Liver (tissue), 9 donors: ENCODE results near the gene INPP5F. TPM values are rescaled to one million over a fixed set of nuclear protein-coding genes. Genes with fewer than 3 reads are reported as not detected.

Experiments
- DNase-seq: peaks from one replicate; pipeline ENCODE4 v3.0.0-alpha.2; 2017; ENCODE audit warnings: low spot score
- H3K27ac ChIP-seq, 2 donors: one replicate each; pipeline ENCODE4 v1.7.0; 2013; ENCODE audit warnings: inconsistent platforms in 2 of 2, low read length in 2 of 2, control low read depth in 1 of 2, low read depth in 1 of 2, mild to moderate bottlenecking in 1 of 2
- H3K27me3 ChIP-seq, 4 donors: one replicate each; pipeline versions ENCODE4 v1.6.1 to v1.7.0; 2013; ENCODE audit warnings: low read length in 3 of 4, inconsistent platforms in 1 of 4, mild to moderate bottlenecking in 1 of 4, moderate library complexity in 1 of 4; ENCODE audit not compliant: control insufficient read depth in 4 of 4, insufficient read depth in 4 of 4
- H3K36me3 ChIP-seq, 4 donors: one replicate each; pipeline versions ENCODE4 v1.6.1 to v1.7.0; 2013; ENCODE audit warnings: low read length in 3 of 4, mild to moderate bottlenecking in 3 of 4, low read depth in 1 of 4, moderate library complexity in 1 of 4; ENCODE audit not compliant: control insufficient read depth in 4 of 4, insufficient read depth in 3 of 4
- H3K4me1 ChIP-seq, 4 donors: one replicate each; pipeline versions ENCODE4 v1.6.1 to v1.7.0; 2013; ENCODE audit warnings: low read length in 3 of 4, mild to moderate bottlenecking in 3 of 4, moderate library complexity in 1 of 4; ENCODE audit not compliant: control insufficient read depth in 4 of 4, insufficient read depth in 4 of 4
- H3K4me3 ChIP-seq, 3 donors: one replicate each; pipeline versions ENCODE4 v1.6.1 to v1.7.0; 2013; ENCODE audit warnings: low read length in 3 of 3, control low read depth in 1 of 3, low read depth in 1 of 3, mild to moderate bottlenecking in 1 of 3
- H3K9ac ChIP-seq, 2 donors: one replicate each; pipeline ENCODE4 v1.7.0; 2013; ENCODE audit warnings: low read length in 2 of 2, mild to moderate bottlenecking in 2 of 2, moderate library complexity in 2 of 2, control low read depth in 1 of 2, low read depth in 1 of 2
- H3K9me3 ChIP-seq, 4 donors: one replicate each; pipeline versions ENCODE4 v1.6.1 to v1.7.0; 2013; ENCODE audit warnings: low read length in 3 of 4; ENCODE audit not compliant: control insufficient read depth in 4 of 4
- CTCF ChIP-seq: fragments of 150-350 bp; IDR thresholded peaks from 2 replicates; pipeline ENCODE4 v1.5.1; 2017; ENCODE audit warnings: improper control_type of control experiment, low read depth, low read length; ENCODE audit not compliant: missing input control
- EGR1 ChIP-seq, 2 donors: IDR thresholded peaks; 2 replicates each; pipeline ENCODE4 v1.6.1; 2016 to 2018; ENCODE audit warnings: antibody characterized with exemption in 2 of 2, low read depth in 2 of 2
- FOXA1 ChIP-seq: IDR thresholded peaks from 2 replicates; pipeline ENCODE4 v1.6.1; 2016; ENCODE audit warnings: antibody characterized with exemption
- FOXA2 ChIP-seq: IDR thresholded peaks from 2 replicates; pipeline ENCODE4 v1.6.1; 2016; ENCODE audit warnings: antibody characterized with exemption
- GABPA ChIP-seq, 2 donors: IDR thresholded peaks in 1 of 2; conservative IDR thresholded peaks in 1 of 2; 2 replicates each; pipeline ENCODE4 v1.6.1; 2016; ENCODE audit warnings: antibody characterized with exemption in 2 of 2, mild to moderate bottlenecking in 1 of 2, moderate library complexity in 1 of 2
- HNF4A ChIP-seq, 2 donors: conservative IDR thresholded peaks; 2 replicates each; pipeline ENCODE4 v1.6.1; 2016; ENCODE audit warnings: antibody characterized with exemption in 2 of 2, mild to moderate bottlenecking in 2 of 2
- HNF4G ChIP-seq: IDR thresholded peaks from 2 replicates; pipeline ENCODE4 v1.6.1; 2016; ENCODE audit warnings: antibody characterized with exemption
- JUND ChIP-seq, 2 donors: IDR thresholded peaks; 2 replicates each; pipeline ENCODE4 v1.6.1; 2016; ENCODE audit warnings: antibody characterized with exemption in 2 of 2
- MAX ChIP-seq: IDR thresholded peaks from 2 replicates; pipeline ENCODE4 v1.6.1; 2016; ENCODE audit warnings: antibody characterized with exemption
- NR2F2 ChIP-seq: IDR thresholded peaks from 2 replicates; pipeline ENCODE4 v1.6.1; 2016; ENCODE audit warnings: antibody characterized with exemption
- RAD21 ChIP-seq, 2 donors: IDR thresholded peaks; 2 replicates each; pipeline ENCODE4 v1.6.1; 2016; ENCODE audit warnings: antibody characterized with exemption in 2 of 2, mild to moderate bottlenecking in 2 of 2
- REST ChIP-seq: IDR thresholded peaks from 2 replicates; pipeline ENCODE4 v1.6.1; 2016; ENCODE audit warnings: antibody characterized with exemption, mild to moderate bottlenecking
- RXRA ChIP-seq, 2 donors: IDR thresholded peaks; 2 replicates each; pipeline ENCODE4 v1.6.1; 2017 to 2018; ENCODE audit warnings: antibody characterized with exemption in 2 of 2, mild to moderate bottlenecking in 1 of 2
- SP1 ChIP-seq: IDR thresholded peaks from 2 replicates; pipeline ENCODE4 v1.6.1; 2018; ENCODE audit warnings: antibody characterized with exemption, mild to moderate bottlenecking
- TAF1 ChIP-seq: conservative IDR thresholded peaks from 2 replicates; pipeline ENCODE4 v1.6.1; 2016; ENCODE audit warnings: antibody characterized with exemption, mild to moderate bottlenecking
- YY1 ChIP-seq: IDR thresholded peaks from 2 replicates; pipeline ENCODE4 v1.6.1; 2016; ENCODE audit warnings: antibody characterized with exemption, mild to moderate bottlenecking
- ZBTB33 ChIP-seq: IDR thresholded peaks from 2 replicates; pipeline ENCODE4 v1.6.1; 2016; ENCODE audit warnings: antibody characterized with exemption
- WGBS: extraction: QIAGEN DNeasy Blood & Tissue Kit; methylation state at CpG from one replicate; pipeline ENCODE4 v1.1.7; 2013; 5-methylcytosine and 5-hydroxymethylcytosine counted together
- polyA plus RNA-seq, 2 donors: library from polyadenylated mRNA; stranded (reverse) in 1 of 2; unstranded in 1 of 2; fragments of 200-250 nt in 1 of 2; fragments of >200 nt in 1 of 2; fragmentation: Nextera tagmentation in 1 of 2; extraction: Ambion mirVana in 1 of 2; gene quantifications; one replicate each; pipeline versions ENCODE4 v1.2.1 to v1.2.3, GENCODE V29; 2013 to 2015
- total RNA-seq, 2 donors: library from RNA; depleted of rRNA; stranded (reverse); fragments of >200 nt; gene quantifications; one replicate each; pipeline ENCODE4 v1.2.3, GENCODE V29; 2014
- TF ChIP-seq, protein P1 (sequence below): IDR thresholded peaks from 2 replicates; pipeline ENCODE4 v1.6.1; 2016; ENCODE audit warnings: antibody characterized with exemption
- donor health status: healthy.
- donor health status: healthy.
- donor health status: healthy.
- donor health status: healthy.
- donor health status: healthy.

Gene INPP5F
- total and polyA plus RNA-seq, 4 donors: 1.1 to 8.1 (median 2.1) TPM

- Histone ChIP-seq H3K9me3 (no peaks in the 10 kb centered on the region), H3K36me3 (no peaks in the 10 kb centered on the region), H3K9ac (no peak overlapping the region), H3K27ac (no peak overlapping the region), H3K4me3 (no peak overlapping the region), H3K27me3 (no peaks in the 10 kb centered on the region), H3K4me1 (no peaks in the 10 kb centered on the region)
- no peak for DNase-seq
- 91% methylated on average over 1 of the region's 1 CpG for WGBS
- TF ChIP-seq SP1: no peak
- TF ChIP-seq HNF4G: no peak
- TF ChIP-seq CTCF: no peak
- no peak for TF ChIP-seq RXRA (IDR thresholded peaks at IDR 0.05)
- TF ChIP-seq ZBTB33: no peak
- TF ChIP-seq EGR1 (IDR thresholded peaks at IDR 0.05; ENCODE audit: low read depth in 2 of 2): no peak
- no peak for TF ChIP-seq HNF4A (conservative IDR thresholded peaks at IDR 0.05)
Measured at GRCh38 chr10:119736220-119736619, 10.4 kb downstream of the INPP5F start.

DNA sequence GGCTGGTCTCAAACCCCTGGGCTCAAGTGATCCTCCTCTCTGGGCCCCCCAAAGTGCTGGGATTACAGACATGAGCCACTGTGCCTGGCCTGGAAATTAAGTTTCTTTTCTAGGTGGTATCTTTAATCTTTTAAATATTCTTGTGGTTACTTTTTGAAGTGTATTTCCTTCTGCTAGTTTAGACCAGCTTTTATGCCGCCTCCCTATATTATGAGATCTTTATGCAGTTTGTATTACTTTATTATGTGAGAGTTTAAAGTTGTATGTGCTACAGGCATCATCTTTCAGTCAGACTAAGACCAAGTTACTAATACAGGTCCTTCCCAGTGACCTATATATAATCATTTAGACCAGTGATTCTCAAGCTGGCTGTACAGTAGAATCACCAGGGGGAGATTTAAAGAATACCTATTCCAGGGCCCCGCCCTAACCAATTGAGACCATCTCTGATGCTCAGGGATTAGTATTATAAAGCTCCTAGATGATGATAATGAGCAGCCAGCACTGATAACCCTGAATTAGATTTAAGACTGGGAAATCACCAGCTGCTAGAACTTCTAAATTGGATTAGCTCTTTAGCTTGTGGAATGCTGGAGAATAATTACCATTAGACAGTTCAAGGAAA is 11.3 kb downstream of the INPP5F start:
- Histone ChIP-seq H3K36me3 (no peaks in the 10 kb centered on the region), H3K9me3 (no peaks in the 10 kb centered on the region), H3K4me1 (no peaks in the 10 kb centered on the region), H3K27ac (no peak overlapping the region), H3K9ac (no peak overlapping the region), H3K27me3 (no peaks in the 10 kb centered on the region), H3K4me3 (no peak overlapping the region)
- DNase-seq: no peak
- 95% methylated on average over 2 of the region's 2 CpGs for WGBS
- TF ChIP-seq HNF4G (no peak), EGR1 (IDR thresholded peaks at IDR 0.05; ENCODE audit: low read depth in 2 of 2) (no peak), JUND (IDR thresholded peaks at IDR 0.05) (no peak), ZBTB33 (no peak), CTCF (no peak), SP1 (no peak), REST (no peak), RAD21 (IDR thresholded peaks at IDR 0.05) (no peak), TAF1 (no peak), GABPA (IDR thresholded peaks at IDR 0.05 in 1 of 2, conservative IDR thresholded peaks at IDR 0.05 in 1 of 2) (no peak), NR2F2 (no peak), FOXA1 (no peak), FOXA2 (no peak), HNF4A (conservative IDR thresholded peaks at IDR 0.05) (no peak), MAX (no peak), RXRA (IDR thresholded peaks at IDR 0.05) (no peak), YY1 (no peak)
- TF ChIP-seq, protein P1, sequence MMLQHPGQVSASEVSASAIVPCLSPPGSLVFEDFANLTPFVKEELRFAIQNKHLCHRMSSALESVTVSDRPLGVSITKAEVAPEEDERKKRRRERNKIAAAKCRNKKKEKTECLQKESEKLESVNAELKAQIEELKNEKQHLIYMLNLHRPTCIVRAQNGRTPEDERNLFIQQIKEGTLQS: no peak
